ENCODE data around the gene KCNAB1.

- TF ChIP-seq CTBP1 (IDR thresholded peaks at IDR 0.05; ENCODE audit: borderline replicate concordance) (no peak), HDGF (IDR thresholded peaks at IDR 0.05; ENCODE audit: borderline replicate concordance) (no peak), FOXM1 (IDR thresholded peaks at IDR 0.05; ENCODE audit: borderline replicate concordance) (no peak), BHLHE40 (IDR thresholded peaks at IDR 0.05; ENCODE audit: borderline replicate concordance) (no peak), SUZ12 (IDR thresholded peaks at IDR 0.05) (no peak), ELF4 (IDR thresholded peaks at IDR 0.05) (no peak), NFRKB (IDR thresholded peaks at IDR 0.05) (no peak)
Measured at GRCh38 chr3:156250550-156250949, 130.2 kb downstream of the KCNAB1 start.

All from HEK293T (cell line).